NCI-H1436 (cell line): ENCODE data around the gene LGALS9B.
"Not testable (repeated sequence)": the region's sequence is repeated elsewhere in the genome, so short reads cannot be mapped to it uniquely, and the experiment has no call there.

Experiments used
- DNase-seq: peaks from one replicate; lab custom pipeline; 2025; lab: John Stamatoyannopoulos, UW

LGALS9B gene

DNA sequence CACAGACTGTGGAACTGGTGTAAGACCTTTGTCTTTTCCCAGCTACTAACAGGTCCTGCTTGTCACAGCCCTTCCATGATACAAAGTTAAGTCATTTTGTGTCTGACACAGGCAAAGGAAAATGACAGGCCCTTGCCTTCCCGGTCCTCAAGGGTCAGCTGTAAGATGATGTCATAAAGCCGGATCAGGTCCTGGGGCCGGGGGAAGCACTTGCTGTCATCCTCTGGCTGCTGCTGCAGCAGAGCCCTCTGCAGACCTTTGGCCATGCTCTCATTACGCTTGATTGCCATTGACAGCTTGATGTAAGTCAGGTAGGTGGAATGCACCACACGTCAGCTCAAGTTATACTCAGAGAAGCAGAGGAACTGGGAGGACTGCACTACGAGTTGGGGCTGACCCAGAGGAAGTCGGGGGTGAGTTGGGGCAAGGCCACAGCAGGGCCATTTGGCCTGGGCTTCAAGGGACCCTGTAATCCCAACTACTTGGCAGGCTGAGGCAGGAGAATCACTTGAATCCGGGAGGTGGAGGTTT, 50.9 kb downstream of the LGALS9B start:
- DNase-seq = not testable (repeated sequence)

DNA sequence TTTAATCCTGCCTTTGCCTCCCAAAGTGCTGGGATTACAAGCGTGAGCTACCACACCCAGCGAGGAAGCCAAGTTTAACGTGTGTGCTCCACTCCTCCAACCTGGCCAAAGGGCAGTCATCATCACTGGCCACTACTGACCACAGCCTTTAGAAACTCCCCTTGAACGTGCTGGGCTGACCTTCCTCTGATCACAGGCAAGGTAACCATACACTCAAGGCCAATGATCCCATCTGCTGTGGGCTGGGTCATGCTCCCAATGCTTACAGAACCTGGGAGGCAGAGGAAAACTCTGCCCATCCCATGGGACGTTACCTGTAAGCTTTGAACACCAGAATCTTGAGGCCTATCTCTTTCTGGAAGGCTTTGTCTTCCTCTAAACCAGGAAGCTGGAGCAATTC, 51.9 kb downstream of the LGALS9B start:
- not testable (repeated sequence) for DNase-seq

DNA sequence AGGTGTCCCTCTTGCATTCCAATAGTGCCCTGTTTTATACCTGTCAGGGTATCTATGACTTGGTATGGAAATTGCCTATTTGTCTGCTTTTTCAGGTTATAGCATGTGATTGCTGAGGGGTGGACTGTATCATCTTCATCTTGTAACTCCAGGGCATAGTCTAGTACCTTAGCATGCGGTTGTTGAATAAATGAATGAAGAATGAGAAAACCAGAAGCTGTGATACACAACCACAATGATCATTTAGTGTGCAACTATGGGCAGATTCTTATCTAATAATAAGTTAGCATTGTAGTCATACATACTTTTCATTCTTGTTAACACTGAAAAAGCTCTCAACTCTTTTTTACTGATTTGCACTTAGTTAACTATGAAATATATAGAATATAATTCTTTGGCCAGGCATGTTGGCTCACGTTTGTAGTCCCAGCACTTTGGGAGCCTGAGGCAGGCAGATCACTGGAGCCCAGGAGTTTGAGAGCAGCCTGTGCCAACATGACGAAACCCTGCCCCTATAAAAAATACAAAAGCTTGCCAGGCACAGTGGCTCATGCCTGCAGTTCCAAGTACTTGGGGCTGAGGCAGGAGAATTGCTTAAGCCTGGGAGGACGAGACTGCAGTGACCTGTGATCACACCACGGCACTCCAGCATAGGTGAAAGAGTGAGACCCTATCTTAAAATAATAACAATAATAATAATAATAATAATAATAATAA, 65.9 kb downstream of the LGALS9B start:
- DNase-seq = not testable (repeated sequence)

DNA sequence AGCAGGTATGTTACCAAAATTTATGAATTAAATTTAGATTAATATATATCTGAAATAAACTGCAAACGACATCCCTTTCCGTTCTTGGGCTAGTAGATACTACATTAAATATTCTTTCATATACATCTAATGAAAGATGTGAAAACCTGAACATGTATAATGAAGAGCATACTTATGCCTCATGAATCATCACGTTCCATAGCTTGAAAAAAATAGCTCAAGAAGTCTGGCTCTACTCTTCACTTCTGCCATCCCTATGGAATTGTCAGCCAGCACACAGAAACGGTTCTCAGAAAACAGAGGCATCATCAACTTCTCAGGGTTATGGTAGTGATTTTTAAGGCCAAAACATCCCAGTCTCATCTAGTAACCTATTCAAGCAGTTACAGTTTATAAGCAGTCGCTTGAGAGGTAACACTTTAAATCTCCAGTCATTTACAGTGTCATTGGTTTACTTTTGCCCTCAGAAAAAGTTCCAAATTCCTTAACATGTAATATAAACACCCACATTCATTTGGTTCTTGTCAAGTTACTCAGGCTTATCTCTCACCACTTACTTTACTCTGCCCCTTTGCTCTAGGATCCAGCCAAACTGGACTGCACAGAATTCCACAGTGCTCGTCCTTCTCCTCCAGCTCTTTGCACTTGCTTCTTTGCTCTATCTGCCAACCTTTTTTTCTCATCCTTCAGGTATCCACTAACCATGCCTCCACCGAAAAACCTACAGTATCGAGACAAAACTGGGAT, 66.6 kb downstream of the LGALS9B start:
- not testable (repeated sequence) for DNase-seq
